ENCODE data around the gene ITGA2. TPM values are rescaled to one million over a fixed set of nuclear protein-coding genes. Genes with fewer than 3 reads are reported as not detected.

Gene ITGA2
- total RNA-seq, 4 donors from 2014 or later = 1.5 to 10.1 (median 8.7) TPM

DNA sequence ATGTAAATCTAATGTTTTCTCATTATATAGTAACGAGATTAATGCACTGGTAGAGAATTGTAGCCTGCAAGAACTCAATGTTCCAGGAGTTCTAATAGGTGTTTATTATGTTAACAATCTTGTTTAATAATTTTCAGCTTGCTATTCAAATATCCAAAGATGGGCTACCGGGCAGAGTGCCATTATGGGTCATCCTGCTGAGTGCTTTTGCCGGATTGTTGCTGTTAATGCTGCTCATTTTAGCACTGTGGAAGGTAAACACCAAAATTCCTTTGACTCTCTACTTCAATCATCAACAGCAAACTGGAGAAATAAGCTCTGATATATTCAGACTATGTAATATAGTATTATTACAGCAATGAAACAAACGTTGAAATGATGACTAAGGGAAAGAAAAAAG is 41.9 kb upstream of the ITGA2 start:
- no peak for TF ChIP-seq EP300 (IDR thresholded peaks at IDR 0.05; ENCODE audit: low read depth)
- TF ChIP-seq POLR2AphosphoS5 (IDR thresholded peaks at IDR 0.05) = no peak
- no peak for TF ChIP-seq POLR2A (IDR thresholded peaks at IDR 0.05)
- TF ChIP-seq CTCF (IDR thresholded peaks at IDR 0.05) = no peak
- Histone ChIP-seq H3K9me3 (no peaks in the 10 kb centered on the region), H3K27me3 (no peaks in the 10 kb centered on the region), H3K4me1 (peaks cover 0 to 38% (median 9%) of the 10 kb centered on the region in 4 donors), H3K4me3 (no peak overlapping the region), H3K36me3 (no peaks in the 10 kb centered on the region), H3K27ac (peak overlapping the region; percentile 12 to 59 (median 32))
- 54 to 59% methylated on average over 2 to 4 of the region's 4 CpGs for WGBS, 2 donors (ENCODE audit: low coverage in 1 of 2)
- DNase-seq = no peak
- intact Hi-C loops (cut with DNase I; ENCODE audit: low total_unique reads) = no loop called here
- in situ Hi-C loops (cut with MboI; ENCODE audit: low pct_ligation_motif_present in 1 of 4, low pct_unique_long_range_greater_than_20kb in 1 of 4, low sequenced_read_pairs in 3 of 4) = loop anchor here in 2 of 4 donors (5.0 to 10.0 kb wide), 2 partner anchors 148 to 150 kb away; no protein-coding TSS in a partner anchor

DNA sequence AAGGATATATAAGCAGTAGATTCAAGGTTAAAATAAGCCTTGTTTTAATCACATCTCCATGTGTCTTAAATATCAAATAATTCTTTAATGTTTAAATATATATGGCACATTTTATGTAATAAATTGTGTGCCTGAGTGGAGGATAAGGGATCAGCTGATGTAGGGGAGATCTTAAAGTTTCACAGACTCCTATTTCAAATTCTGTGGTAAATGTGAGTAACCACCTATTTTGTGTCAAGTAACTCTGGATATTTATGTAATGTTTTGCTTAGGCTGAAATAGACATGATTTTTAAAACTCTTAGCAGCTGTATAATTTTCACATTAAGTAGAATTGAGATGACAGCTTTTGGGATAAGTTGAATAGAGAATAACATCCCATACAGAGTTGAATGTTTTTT is 41.3 kb upstream of the ITGA2 start:
- Histone ChIP-seq H3K4me1 (peaks cover 0 to 38% (median 9%) of the 10 kb centered on the region in 4 donors), H3K4me3 (no peak overlapping the region), H3K9me3 (no peaks in the 10 kb centered on the region), H3K36me3 (peaks cover 0 to 2% (median 0%) of the 10 kb centered on the region in 4 donors), H3K27me3 (no peaks in the 10 kb centered on the region), H3K27ac (peak overlapping the region; percentile 12 to 59 (median 32))
- no peak for DNase-seq
- no peak for TF ChIP-seq POLR2A (IDR thresholded peaks at IDR 0.05)
- no peak for TF ChIP-seq CTCF (IDR thresholded peaks at IDR 0.05)
- TF ChIP-seq POLR2AphosphoS5 (IDR thresholded peaks at IDR 0.05) = no peak
- no peak for TF ChIP-seq EP300 (IDR thresholded peaks at IDR 0.05; ENCODE audit: low read depth)
- intact Hi-C loops (cut with DNase I; ENCODE audit: low total_unique reads) (no loop called here), in situ Hi-C loops (cut with MboI; ENCODE audit: low pct_ligation_motif_present in 1 of 4, low pct_unique_long_range_greater_than_20kb in 1 of 4, low sequenced_read_pairs in 3 of 4) (loop anchor here in 2 of 4 donors (5.0 to 10.0 kb wide), 2 partner anchors 147 to 149 kb away; no protein-coding TSS in a partner anchor)

DNA sequence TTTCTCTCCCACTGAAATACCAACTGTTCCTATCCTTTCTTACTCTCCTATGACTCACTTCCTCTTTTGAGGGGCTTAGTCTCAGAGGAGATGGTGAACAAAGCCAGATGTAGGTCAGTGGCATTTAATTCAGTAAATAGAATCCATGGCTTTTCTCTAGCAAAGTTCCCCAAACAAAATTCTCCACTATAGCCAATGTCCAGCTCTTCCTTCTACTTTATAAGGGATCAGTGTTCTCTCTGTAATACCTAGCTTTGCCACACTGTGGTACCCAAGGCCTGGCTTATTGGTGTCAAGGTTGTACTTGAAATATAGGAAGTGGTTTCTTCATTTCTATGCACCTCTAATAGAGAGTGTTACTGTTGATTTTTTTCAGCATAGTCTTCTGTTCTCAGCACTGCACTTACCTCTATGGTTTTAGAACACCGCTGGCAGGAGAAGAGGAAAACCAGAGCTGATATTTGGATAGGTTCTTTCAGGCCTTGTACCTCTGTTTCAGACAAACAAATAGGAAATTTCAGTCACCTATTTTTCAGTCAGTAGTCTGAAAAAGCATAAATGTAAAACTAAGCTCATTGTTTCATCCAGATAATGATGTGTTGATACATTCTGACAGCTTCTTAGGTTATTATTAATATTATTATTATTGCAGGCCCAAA is 40.6 kb upstream of the ITGA2 start:
- peak; percentile 74 to 85 (median 79) for TF ChIP-seq CTCF (IDR thresholded peaks at IDR 0.05)
- TF ChIP-seq POLR2A (IDR thresholded peaks at IDR 0.05) = no peak
- Histone ChIP-seq H3K4me3 (no peak overlapping the region), H3K36me3 (peaks cover 0 to 8% (median 0%) of the 10 kb centered on the region in 4 donors), H3K9me3 (no peaks in the 10 kb centered on the region), H3K27me3 (no peaks in the 10 kb centered on the region), H3K27ac (peak overlapping the region; percentile 1 to 59 (median 32)), H3K4me1 (peaks cover 0 to 38% (median 9%) of the 10 kb centered on the region in 4 donors)
- WGBS, 2 donors (ENCODE audit: low coverage in 1 of 2) = 10 to 21% methylated on average over 1 of the region's 1 CpG
- in situ Hi-C loops (cut with MboI; ENCODE audit: low pct_ligation_motif_present in 1 of 4, low pct_unique_long_range_greater_than_20kb in 1 of 4, low sequenced_read_pairs in 3 of 4) = loop anchor here in 2 of 4 donors (5.0 to 10.0 kb wide), 2 partner anchors 146 to 149 kb away; no protein-coding TSS in a partner anchor
- intact Hi-C loops (cut with DNase I; ENCODE audit: low total_unique reads) = no loop called here
- peak; percentile 69 for DNase-seq

GRCh38 chr5:52950686-52951085 is 38.5 kb upstream of the ITGA2 start:
- H3K27ac ChIP-seq = peak overlapping the region in 1 of 4 donors; percentile 32
- DNase-seq = no peak
- intact Hi-C loops (cut with DNase I; ENCODE audit: low total_unique reads) = no loop called here
- no peaks in the 10 kb centered on the region for H3K27me3 ChIP-seq
- peaks cover 0 to 15% (median 3%) of the 10 kb centered on the region in 4 donors for H3K36me3 ChIP-seq
- no peak for TF ChIP-seq POLR2A (IDR thresholded peaks at IDR 0.05)
- no peak for TF ChIP-seq EP300 (IDR thresholded peaks at IDR 0.05; ENCODE audit: low read depth)
- TF ChIP-seq CTCF (IDR thresholded peaks at IDR 0.05) = no peak
- TF ChIP-seq POLR2AphosphoS5 (IDR thresholded peaks at IDR 0.05) = no peak
- no peaks in the 10 kb centered on the region for H3K9me3 ChIP-seq
- 82 to 91% methylated on average over 3 of the region's 3 CpGs for WGBS, 2 donors (ENCODE audit: low coverage in 1 of 2)
- in situ Hi-C loops (cut with MboI; ENCODE audit: low pct_ligation_motif_present in 1 of 4, low pct_unique_long_range_greater_than_20kb in 1 of 4, low sequenced_read_pairs in 3 of 4) = loop anchor here in 1 of 4 donors (10.0 kb wide), 1 partner anchor 144 kb away; no protein-coding TSS in a partner anchor
- peaks cover 0 to 31% (median 9%) of the 10 kb centered on the region in 4 donors for H3K4me1 ChIP-seq
- H3K4me3 ChIP-seq = no peak overlapping the region
